ENCODE measurements around the gene RIBC2. TPM values are rescaled to one million over a fixed set of nuclear protein-coding genes. Genes with fewer than 3 reads are reported as not detected.
"Not testable (repeated sequence)": the region's sequence is repeated elsewhere in the genome, so short reads cannot be mapped to it uniquely, and the experiment has no call there.

Gene RIBC2
- 2.7 and 4.5 TPM in 2 replicates for total RNA-seq (2014; rRNA removed)
- Bru-seq, nascent RNA, result percentile 35 among the genes with signal in this experiment
- BruChase-seq, experiment 1, labeled RNA remaining after a 6-hour chase, result percentile 23 among the genes with signal in this experiment
- percentile 16 among the genes with signal in this experiment for BruChase-seq, experiment 2, labeled RNA remaining after a 2-hour chase
- long read RNA-seq, result 0 reads

DNA sequence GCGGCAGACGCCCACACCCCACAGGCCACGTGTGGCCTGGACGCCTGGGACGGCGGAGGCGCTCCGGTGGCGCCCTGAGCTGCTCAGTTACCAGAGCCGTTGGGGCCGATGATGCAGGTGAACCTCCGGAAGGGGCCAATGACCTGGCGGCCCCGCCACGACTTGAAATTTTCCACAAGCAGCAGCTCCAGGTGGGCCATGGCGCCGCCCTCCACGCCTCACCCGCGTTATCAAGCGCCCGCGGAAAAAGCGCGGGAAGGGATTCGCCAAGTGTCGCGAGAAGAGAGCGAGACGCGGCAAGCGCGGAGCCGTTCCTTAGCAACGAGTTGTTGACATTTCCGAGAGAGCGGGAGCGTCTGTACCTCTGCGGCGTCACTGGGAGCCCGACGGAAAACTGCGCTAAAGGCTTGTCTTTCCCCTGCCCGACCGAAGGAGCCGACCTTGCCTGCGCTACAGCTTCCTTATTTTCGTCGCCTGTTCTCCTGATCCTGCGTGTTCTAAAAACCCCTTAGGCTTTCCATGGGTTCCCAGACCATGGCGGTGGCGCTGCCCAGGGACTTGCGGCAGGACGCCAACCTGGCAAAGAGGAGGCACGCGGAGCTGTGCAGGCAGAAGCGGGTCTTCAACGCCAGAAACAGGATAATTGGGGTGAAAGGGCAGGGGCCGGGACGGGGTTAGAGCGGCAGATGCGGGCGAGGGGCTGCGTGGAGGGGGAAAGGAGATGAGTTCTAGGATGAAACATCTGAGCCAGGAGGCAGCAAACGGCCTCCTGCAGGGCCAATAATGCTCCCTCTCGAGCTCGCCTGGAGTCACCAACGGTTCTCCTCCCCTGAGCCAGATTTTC, at the start of gene RIBC2, which contains the start of gene SMC1B:
Gene RIBC2, plus strand, starts transcription at position 326 of the 844 bp plus-strand sequence. Its CDS starts 194 bp downstream, at position 520.
Gene SMC1B, minus strand, starts transcription at position 232 of the 844 bp plus-strand sequence. Its CDS starts 32 bp downstream, at position 200.
- Histone ChIP-seq H3K9me2 (replicated peaks; ENCODE audit: low read length) (no peaks in the 10 kb centered on the region), H3K9ac (ENCODE audit: low read length) (peak within 1 kb of the TSS; percentile 82), H3K4me1 (ENCODE audit: insufficient read depth, low read length) (peaks cover 3% of the 10 kb centered on the region; the same call in 1 of the 2 replicates), H3K79me2 (ENCODE audit: low read length) (no peaks in the 10 kb centered on the region), H3K27ac (ENCODE audit: low read length) (peak within 1 kb of the TSS; percentile 31; the same call in 1 of the 2 replicates), H3K9me3 (ENCODE audit: low read length) (no peaks in the 10 kb centered on the region), H4K20me1 (ENCODE audit: low read length) (no peaks in the 10 kb centered on the region), H3K27me3 (ENCODE audit: low read length) (no peaks in the 10 kb centered on the region), H3K4me2 (ENCODE audit: low read length) (peak within 1 kb of the TSS; percentile 89), H3F3A (ENCODE audit: low read length, unreplicated experiment) (no peaks in the 10 kb centered on the region), H3K4me3 (ENCODE audit: low read length) (peak within 1 kb of the TSS; percentile 71), H3K36me3 (ENCODE audit: low read depth, low read length) (no peaks in the 10 kb centered on the region), H2AFZ (ENCODE audit: low read length) (peak within 1 kb of the TSS; percentile 96)
- intact Hi-C loops (cut with micrococcal nuclease), result no loop called here
- POLR2A ChIA-PET (ENCODE audit: unreplicated experiment), result no interaction called here
- DNase-seq (peak; percentile 81), ATAC-seq (peak; percentile 89)
- CTCF ChIA-PET, result no interaction called here
- TF ChIP-seq EZH2 (IDR thresholded peaks at IDR 0.05; ENCODE audit: low read length, unreplicated experiment) (no peak), EZH2phosphoT487 (IDR thresholded peaks at IDR 0.05; ENCODE audit: borderline replicate concordance, low read length) (no peak)
- BruUV-seq (replicated peaks), result TSS peak; percentile 78

- intact Hi-C loops (cut with micrococcal nuclease), result no loop called here
- no peak overlapping the region for H3K4me3 ChIP-seq (ENCODE audit: low read length)
- no peaks in the 10 kb centered on the region for H3F3A ChIP-seq (ENCODE audit: low read length, unreplicated experiment)
- no peak overlapping the region for H3K9ac ChIP-seq (ENCODE audit: low read length)
- CTCF ChIA-PET, result no interaction called here
- H4K20me1 ChIP-seq (ENCODE audit: low read length), result no peaks in the 10 kb centered on the region
- H3K4me1 ChIP-seq (ENCODE audit: insufficient read depth, low read length), result no peaks in the 10 kb centered on the region
- H3K27ac ChIP-seq (ENCODE audit: low read length), result no peak overlapping the region
- no peak overlapping the region for H3K4me2 ChIP-seq (ENCODE audit: low read length)
- no peaks in the 10 kb centered on the region for H3K27me3 ChIP-seq (ENCODE audit: low read length)
- BruUV-seq (replicated peaks), result no TSS peak
- no peak overlapping the region for H2AFZ ChIP-seq (ENCODE audit: low read length)
- ATAC-seq (no peak), DNase-seq (no peak)
- no peaks in the 10 kb centered on the region for H3K9me2 ChIP-seq (replicated peaks; ENCODE audit: low read length)
- H3K79me2 ChIP-seq (ENCODE audit: low read length), result no peaks in the 10 kb centered on the region
- H3K9me3 ChIP-seq (ENCODE audit: low read length), result no peaks in the 10 kb centered on the region
- no peak for TF ChIP-seq EZH2phosphoT487 (IDR thresholded peaks at IDR 0.05; ENCODE audit: borderline replicate concordance, low read length)
- no peak for TF ChIP-seq EZH2 (IDR thresholded peaks at IDR 0.05; ENCODE audit: low read length, unreplicated experiment)
- TF ChIP-seq, protein P1, sequence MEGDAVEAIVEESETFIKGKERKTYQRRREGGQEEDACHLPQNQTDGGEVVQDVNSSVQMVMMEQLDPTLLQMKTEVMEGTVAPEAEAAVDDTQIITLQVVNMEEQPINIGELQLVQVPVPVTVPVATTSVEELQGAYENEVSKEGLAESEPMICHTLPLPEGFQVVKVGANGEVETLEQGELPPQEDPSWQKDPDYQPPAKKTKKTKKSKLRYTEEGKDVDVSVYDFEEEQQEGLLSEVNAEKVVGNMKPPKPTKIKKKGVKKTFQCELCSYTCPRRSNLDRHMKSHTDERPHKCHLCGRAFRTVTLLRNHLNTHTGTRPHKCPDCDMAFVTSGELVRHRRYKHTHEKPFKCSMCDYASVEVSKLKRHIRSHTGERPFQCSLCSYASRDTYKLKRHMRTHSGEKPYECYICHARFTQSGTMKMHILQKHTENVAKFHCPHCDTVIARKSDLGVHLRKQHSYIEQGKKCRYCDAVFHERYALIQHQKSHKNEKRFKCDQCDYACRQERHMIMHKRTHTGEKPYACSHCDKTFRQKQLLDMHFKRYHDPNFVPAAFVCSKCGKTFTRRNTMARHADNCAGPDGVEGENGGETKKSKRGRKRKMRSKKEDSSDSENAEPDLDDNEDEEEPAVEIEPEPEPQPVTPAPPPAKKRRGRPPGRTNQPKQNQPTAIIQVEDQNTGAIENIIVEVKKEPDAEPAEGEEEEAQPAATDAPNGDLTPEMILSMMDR (conservative IDR thresholded peaks at IDR 0.05; ENCODE audit: low read depth, low read length), result no peak
- H3K36me3 ChIP-seq (ENCODE audit: low read depth, low read length), result no peaks in the 10 kb centered on the region
- POLR2A ChIA-PET (ENCODE audit: unreplicated experiment), result no interaction called here
These were observed 46.8 kb upstream of the RIBC2 start for GRCh38 chr22:45366713-45367112.

DNA sequence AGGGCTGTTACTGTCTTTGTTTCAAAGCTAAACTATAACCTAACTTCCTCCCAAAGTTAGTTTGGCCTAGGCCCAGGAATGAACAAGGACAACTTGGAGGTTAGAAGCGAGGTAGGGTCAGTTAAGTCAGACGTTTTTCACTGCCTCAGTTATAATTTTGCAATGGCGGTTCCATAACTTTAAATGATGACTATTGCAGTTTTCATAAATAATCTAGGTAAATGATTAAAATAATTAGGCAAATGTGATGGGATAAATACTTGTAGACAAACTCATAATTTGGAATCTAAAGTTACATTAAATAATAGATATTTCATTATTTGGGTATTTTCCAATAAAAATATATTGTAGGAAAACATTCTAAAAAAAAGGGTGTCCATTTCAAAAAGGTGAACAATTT, 39.9 kb upstream of the RIBC2 start:
- POLR2A ChIA-PET (ENCODE audit: unreplicated experiment); intact Hi-C loops (cut with micrococcal nuclease); H4K20me1 ChIP-seq (ENCODE audit: low read length); H3K79me2 ChIP-seq (ENCODE audit: low read length); H3K4me3 ChIP-seq (ENCODE audit: low read length); DNase-seq; H3K9ac ChIP-seq (ENCODE audit: low read length); H3F3A ChIP-seq (ENCODE audit: low read length, unreplicated experiment); H3K4me1 ChIP-seq (ENCODE audit: insufficient read depth, low read length); H3K4me2 ChIP-seq (ENCODE audit: low read length); BruUV-seq (replicated peaks); H3K27me3 ChIP-seq (ENCODE audit: low read length); H3K9me3 ChIP-seq (ENCODE audit: low read length); ATAC-seq; H2AFZ ChIP-seq (ENCODE audit: low read length); H3K36me3 ChIP-seq (ENCODE audit: low read depth, low read length); H3K27ac ChIP-seq (ENCODE audit: low read length); CTCF ChIA-PET; H3K9me2 ChIP-seq (replicated peaks; ENCODE audit: low read length): not testable (repeated sequence)

Data from PC-3 (cell line).